WTC11 (cell line): ENCODE data around the gene HOATZ. TPM values are rescaled to one million over a fixed set of nuclear protein-coding genes. Genes with fewer than 3 reads are reported as not detected.

ENCODE experiments used
- ATAC-seq: fragments of 200-7000 bp; cut with Tn5 transposase; 2 replicates; pipeline ENCODE4 v1.10.0; 2021; ENCODE audit warnings: mild to moderate bottlenecking, moderate library complexity
- CTCF ChIA-PET: fragments of 300-600 bp; sonication (Branson Sonifier 250); formaldehyde crosslinking; loops from one replicate; lab custom pipeline; 2021; ENCODE audit warnings: antibody characterized with exemption; lab: Charles Lee
- POLR2A ChIA-PET: fragments of 350-600 bp; sonication (Branson Sonifier 250); formaldehyde crosslinking; loops from one replicate; lab custom pipeline; 2021; ENCODE audit warnings: antibody characterized with exemption; lab: Charles Lee
- DNase-seq: peaks from one replicate; pipeline ENCODE4 v3.0.0; 2021; ENCODE audit warnings: low spot score
- H3K27ac Mint-ChIP-seq: 2 replicates; pipeline ENCODE4 v1.8.0; 2021; ENCODE audit warnings: mixed read lengths
- H3K27me3 Mint-ChIP-seq: 2 replicates; pipeline ENCODE4 v1.8.0; 2021; ENCODE audit warnings: low read depth, mild to moderate bottlenecking, moderate library complexity, mixed read lengths
- H3K36me3 Mint-ChIP-seq: 2 replicates; pipeline ENCODE4 v1.8.0; 2021; ENCODE audit warnings: mixed read lengths
- H3K4me1 Mint-ChIP-seq: 2 replicates; pipeline ENCODE4 v1.8.0; 2022; ENCODE audit warnings: mixed read lengths
- H3K4me3 Mint-ChIP-seq: 2 replicates; pipeline ENCODE4 v1.8.0; 2021; ENCODE audit warnings: mild to moderate bottlenecking, moderate library complexity, mixed read lengths
- H3K9me3 Mint-ChIP-seq: 2 replicates; pipeline ENCODE4 v1.8.0; 2021; ENCODE audit warnings: mixed read lengths
- CREB1 ChIP-seq: sonication (generic); formaldehyde crosslinking; IDR thresholded peaks from 2 replicates; pipeline ENCODE4 v1.8.0; 2023; ENCODE audit warnings: mild to moderate bottlenecking, missing genetic modification reagents
- ELF4 ChIP-seq: sonication (generic); formaldehyde crosslinking; IDR thresholded peaks from 2 replicates; pipeline ENCODE4 v1.8.1; 2022; ENCODE audit warnings: low read depth, mild to moderate bottlenecking, moderate library complexity, missing genetic modification reagents
- ETV6 ChIP-seq: sonication (generic); formaldehyde crosslinking; IDR thresholded peaks from 2 replicates; pipeline ENCODE4 v1.8.1; 2022; ENCODE audit warnings: mild to moderate bottlenecking, missing genetic modification reagents
- GRHL2 ChIP-seq: fragments of 250-450 bp; sonication (Bioruptor Pico); IDR thresholded peaks from 2 replicates; pipeline ENCODE4 v1.8.0; 2022; ENCODE audit warnings: mild to moderate bottlenecking, moderate library complexity; ENCODE audit not compliant: insufficient replicate concordance, severe bottlenecking
- IRF2 ChIP-seq: sonication (generic); formaldehyde crosslinking; IDR thresholded peaks from 2 replicates; pipeline ENCODE4 v1.8.0; 2022; ENCODE audit warnings: low read depth, missing genetic modification reagents, borderline replicate concordance
- KAT7 ChIP-seq: sonication (generic); formaldehyde crosslinking; IDR thresholded peaks from 2 replicates; pipeline ENCODE4 v1.8.1; 2023; ENCODE audit warnings: missing genetic modification reagents, mild to moderate bottlenecking, borderline replicate concordance
- NFE2L1 ChIP-seq: sonication (generic); formaldehyde crosslinking; IDR thresholded peaks from 2 replicates; pipeline ENCODE4 v1.8.1; 2023; ENCODE audit warnings: missing genetic modification reagents
- SMAD3 ChIP-seq: sonication (generic); formaldehyde crosslinking; IDR thresholded peaks from 2 replicates; pipeline ENCODE4 v1.8.0; 2022; ENCODE audit warnings: missing genetic modification reagents, mild to moderate bottlenecking, borderline replicate concordance
- TCF7 ChIP-seq: sonication (generic); formaldehyde crosslinking; IDR thresholded peaks from 2 replicates; pipeline ENCODE4 v1.8.0; 2022; ENCODE audit warnings: mild to moderate bottlenecking, low read depth, missing genetic modification reagents, moderate library complexity
- ZBTB21 ChIP-seq: sonication (generic); formaldehyde crosslinking; IDR thresholded peaks from 2 replicates; pipeline ENCODE4 v1.8.1; 2023; ENCODE audit warnings: mild to moderate bottlenecking, missing genetic modification reagents, borderline replicate concordance
- ZNF317 ChIP-seq: sonication (generic); formaldehyde crosslinking; IDR thresholded peaks from 2 replicates; pipeline ENCODE4 v1.8.1; 2023; ENCODE audit warnings: low read depth, mild to moderate bottlenecking, moderate library complexity, missing genetic modification reagents, borderline replicate concordance
- total RNA-seq: library from RNA; stranded (reverse); gene quantifications from 3 replicates; pipeline ENCODE4 v1.2.3, GENCODE V29; 2021
- TF ChIP-seq, protein P1 (sequence below): fragments of 250-450 bp; sonication (Bioruptor Pico); IDR thresholded peaks from 2 replicates; pipeline ENCODE4 v1.9.0; 2021; ENCODE audit warnings: moderate library complexity, mild to moderate bottlenecking, inconsistent platforms, borderline replicate concordance
- TF ChIP-seq, protein P2 (sequence below): fragments of 250-450 bp; sonication (Bioruptor Pico); conservative IDR thresholded peaks from 2 replicates; pipeline ENCODE4 v1.9.0; 2021; ENCODE audit warnings: mild to moderate bottlenecking
- TF ChIP-seq, protein P3 (sequence below): fragments of 250-450 bp; sonication (Bioruptor Pico); IDR thresholded peaks from 2 replicates; pipeline ENCODE4 v1.9.0; 2021; ENCODE audit warnings: mild to moderate bottlenecking, borderline replicate concordance
- TF ChIP-seq, protein P4 (sequence below): sonication (generic); formaldehyde crosslinking; IDR thresholded peaks from 2 replicates; pipeline ENCODE4 v1.8.0; 2023; ENCODE audit warnings: mild to moderate bottlenecking, missing genetic modification reagents
- TF ChIP-seq, protein P5 (sequence below): sonication (generic); formaldehyde crosslinking; IDR thresholded peaks from 2 replicates; pipeline ENCODE4 v1.8.0; 2023; ENCODE audit warnings: missing genetic modification reagents
- TF ChIP-seq, protein P6 (sequence below): sonication (generic); formaldehyde crosslinking; IDR thresholded peaks from 2 replicates; pipeline ENCODE4 v1.8.0; 2022; ENCODE audit warnings: mild to moderate bottlenecking, missing genetic modification reagents
- TF ChIP-seq, protein P7 (sequence below): fragments of 250-450 bp; sonication (Bioruptor Pico); IDR thresholded peaks from 2 replicates; pipeline ENCODE4 v1.9.0; 2021; ENCODE audit warnings: mild to moderate bottlenecking
- TF ChIP-seq, protein P8 (sequence below): sonication (generic); formaldehyde crosslinking; IDR thresholded peaks from 2 replicates; pipeline ENCODE4 v1.8.0; 2022; ENCODE audit warnings: mild to moderate bottlenecking, missing genetic modification reagents

Gene HOATZ
- total RNA-seq, 1 experiment from 2014 or later = not detected

DNA sequence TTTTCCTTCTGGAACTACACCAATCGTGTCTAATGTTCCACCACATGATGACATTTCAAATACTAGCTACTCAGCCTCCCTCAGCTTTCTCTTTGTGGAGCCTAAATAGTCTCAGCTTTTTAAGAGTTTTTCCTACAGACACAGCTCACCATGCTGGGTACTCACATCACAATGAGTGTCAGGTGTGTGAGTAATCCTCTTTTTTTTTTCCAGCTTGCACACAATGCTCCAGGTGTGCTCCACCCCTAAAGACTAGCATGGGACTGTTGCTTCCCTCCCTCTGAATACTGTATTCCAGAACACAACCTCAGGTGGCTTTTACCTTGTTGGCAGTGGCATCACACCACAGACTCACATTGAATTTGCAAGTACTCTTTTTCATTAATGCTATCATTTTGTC is 14.1 kb upstream of the HOATZ start:
- H3K36me3 Mint-ChIP-seq = no peaks in the 10 kb centered on the region
- H3K4me3 Mint-ChIP-seq = no peak overlapping the region
- TF ChIP-seq ETV6 (CRISPR knock-in tag) (no peak), NFE2L1 (CRISPR knock-in tag) (no peak), GRHL2 (CRISPR knock-in tag) (no peak), TCF7 (CRISPR knock-in tag) (no peak), ELF4 (CRISPR knock-in tag) (no peak), CREB1 (CRISPR knock-in tag) (no peak), KAT7 (no peak), ZBTB21 (CRISPR knock-in tag) (no peak), SMAD3 (CRISPR knock-in tag) (no peak), ZNF317 (no peak), IRF2 (CRISPR knock-in tag) (no peak)
- TF ChIP-seq, protein P1, sequence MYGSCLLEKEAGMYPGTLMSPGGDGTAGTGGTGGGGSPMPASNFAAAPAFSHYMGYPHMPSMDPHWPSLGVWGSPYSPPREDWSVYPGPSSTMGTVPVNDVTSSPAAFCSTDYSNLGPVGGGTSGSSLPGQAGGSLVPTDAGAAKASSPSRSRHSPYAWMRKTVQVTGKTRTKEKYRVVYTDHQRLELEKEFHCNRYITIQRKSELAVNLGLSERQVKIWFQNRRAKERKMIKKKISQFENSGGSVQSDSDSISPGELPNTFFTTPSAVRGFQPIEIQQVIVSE (CRISPR knock-in tag) = no peak
- TF ChIP-seq, protein P2, sequence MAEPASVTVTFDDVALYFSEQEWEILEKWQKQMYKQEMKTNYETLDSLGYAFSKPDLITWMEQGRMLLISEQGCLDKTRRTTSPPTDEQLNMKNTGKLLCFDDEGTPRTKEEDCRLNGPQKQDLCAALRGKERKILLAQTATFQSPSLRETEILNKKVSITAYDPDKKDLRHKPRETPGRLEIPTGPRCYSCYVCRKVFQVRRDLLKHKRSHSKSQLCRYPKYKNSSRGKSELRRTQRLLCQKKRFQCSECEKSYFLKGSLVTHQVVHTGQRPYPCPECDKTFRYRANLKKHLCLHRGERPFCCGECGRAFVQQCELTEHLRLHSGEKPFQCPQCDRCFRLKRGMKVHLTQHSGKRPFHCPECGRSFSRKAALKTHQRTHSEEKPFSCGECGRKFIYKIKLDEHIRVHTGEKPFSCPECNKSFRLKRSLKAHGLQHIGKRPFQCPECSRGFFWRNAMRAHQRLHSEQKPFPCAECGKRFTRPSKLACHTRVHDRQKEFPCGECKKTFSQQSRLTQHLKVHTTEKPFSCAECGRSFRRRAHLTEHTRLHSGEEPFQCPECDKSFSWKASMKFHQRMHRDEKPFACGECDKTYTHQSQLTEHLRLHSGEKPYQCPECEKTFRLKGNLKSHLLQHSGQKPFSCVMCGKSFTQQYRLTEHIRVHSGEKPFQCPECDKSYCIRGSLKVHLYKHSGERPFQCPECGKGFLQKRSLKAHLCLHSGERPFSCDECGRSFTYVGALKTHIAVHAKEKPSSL (CRISPR knock-in tag) = no peak
- TF ChIP-seq, protein P3, sequence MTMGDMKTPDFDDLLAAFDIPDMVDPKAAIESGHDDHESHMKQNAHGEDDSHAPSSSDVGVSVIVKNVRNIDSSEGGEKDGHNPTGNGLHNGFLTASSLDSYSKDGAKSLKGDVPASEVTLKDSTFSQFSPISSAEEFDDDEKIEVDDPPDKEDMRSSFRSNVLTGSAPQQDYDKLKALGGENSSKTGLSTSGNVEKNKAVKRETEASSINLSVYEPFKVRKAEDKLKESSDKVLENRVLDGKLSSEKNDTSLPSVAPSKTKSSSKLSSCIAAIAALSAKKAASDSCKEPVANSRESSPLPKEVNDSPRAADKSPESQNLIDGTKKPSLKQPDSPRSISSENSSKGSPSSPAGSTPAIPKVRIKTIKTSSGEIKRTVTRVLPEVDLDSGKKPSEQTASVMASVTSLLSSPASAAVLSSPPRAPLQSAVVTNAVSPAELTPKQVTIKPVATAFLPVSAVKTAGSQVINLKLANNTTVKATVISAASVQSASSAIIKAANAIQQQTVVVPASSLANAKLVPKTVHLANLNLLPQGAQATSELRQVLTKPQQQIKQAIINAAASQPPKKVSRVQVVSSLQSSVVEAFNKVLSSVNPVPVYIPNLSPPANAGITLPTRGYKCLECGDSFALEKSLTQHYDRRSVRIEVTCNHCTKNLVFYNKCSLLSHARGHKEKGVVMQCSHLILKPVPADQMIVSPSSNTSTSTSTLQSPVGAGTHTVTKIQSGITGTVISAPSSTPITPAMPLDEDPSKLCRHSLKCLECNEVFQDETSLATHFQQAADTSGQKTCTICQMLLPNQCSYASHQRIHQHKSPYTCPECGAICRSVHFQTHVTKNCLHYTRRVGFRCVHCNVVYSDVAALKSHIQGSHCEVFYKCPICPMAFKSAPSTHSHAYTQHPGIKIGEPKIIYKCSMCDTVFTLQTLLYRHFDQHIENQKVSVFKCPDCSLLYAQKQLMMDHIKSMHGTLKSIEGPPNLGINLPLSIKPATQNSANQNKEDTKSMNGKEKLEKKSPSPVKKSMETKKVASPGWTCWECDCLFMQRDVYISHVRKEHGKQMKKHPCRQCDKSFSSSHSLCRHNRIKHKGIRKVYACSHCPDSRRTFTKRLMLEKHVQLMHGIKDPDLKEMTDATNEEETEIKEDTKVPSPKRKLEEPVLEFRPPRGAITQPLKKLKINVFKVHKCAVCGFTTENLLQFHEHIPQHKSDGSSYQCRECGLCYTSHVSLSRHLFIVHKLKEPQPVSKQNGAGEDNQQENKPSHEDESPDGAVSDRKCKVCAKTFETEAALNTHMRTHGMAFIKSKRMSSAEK (CRISPR knock-in tag) = no peak
- TF ChIP-seq, protein P4, sequence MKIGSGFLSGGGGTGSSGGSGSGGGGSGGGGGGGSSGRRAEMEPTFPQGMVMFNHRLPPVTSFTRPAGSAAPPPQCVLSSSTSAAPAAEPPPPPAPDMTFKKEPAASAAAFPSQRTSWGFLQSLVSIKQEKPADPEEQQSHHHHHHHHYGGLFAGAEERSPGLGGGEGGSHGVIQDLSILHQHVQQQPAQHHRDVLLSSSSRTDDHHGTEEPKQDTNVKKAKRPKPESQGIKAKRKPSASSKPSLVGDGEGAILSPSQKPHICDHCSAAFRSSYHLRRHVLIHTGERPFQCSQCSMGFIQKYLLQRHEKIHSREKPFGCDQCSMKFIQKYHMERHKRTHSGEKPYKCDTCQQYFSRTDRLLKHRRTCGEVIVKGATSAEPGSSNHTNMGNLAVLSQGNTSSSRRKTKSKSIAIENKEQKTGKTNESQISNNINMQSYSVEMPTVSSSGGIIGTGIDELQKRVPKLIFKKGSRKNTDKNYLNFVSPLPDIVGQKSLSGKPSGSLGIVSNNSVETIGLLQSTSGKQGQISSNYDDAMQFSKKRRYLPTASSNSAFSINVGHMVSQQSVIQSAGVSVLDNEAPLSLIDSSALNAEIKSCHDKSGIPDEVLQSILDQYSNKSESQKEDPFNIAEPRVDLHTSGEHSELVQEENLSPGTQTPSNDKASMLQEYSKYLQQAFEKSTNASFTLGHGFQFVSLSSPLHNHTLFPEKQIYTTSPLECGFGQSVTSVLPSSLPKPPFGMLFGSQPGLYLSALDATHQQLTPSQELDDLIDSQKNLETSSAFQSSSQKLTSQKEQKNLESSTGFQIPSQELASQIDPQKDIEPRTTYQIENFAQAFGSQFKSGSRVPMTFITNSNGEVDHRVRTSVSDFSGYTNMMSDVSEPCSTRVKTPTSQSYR (CRISPR knock-in tag) = no peak
- TF ChIP-seq, protein P5, sequence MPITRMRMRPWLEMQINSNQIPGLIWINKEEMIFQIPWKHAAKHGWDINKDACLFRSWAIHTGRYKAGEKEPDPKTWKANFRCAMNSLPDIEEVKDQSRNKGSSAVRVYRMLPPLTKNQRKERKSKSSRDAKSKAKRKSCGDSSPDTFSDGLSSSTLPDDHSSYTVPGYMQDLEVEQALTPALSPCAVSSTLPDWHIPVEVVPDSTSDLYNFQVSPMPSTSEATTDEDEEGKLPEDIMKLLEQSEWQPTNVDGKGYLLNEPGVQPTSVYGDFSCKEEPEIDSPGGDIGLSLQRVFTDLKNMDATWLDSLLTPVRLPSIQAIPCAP (CRISPR knock-in tag) = no peak
- TF ChIP-seq, protein P6, sequence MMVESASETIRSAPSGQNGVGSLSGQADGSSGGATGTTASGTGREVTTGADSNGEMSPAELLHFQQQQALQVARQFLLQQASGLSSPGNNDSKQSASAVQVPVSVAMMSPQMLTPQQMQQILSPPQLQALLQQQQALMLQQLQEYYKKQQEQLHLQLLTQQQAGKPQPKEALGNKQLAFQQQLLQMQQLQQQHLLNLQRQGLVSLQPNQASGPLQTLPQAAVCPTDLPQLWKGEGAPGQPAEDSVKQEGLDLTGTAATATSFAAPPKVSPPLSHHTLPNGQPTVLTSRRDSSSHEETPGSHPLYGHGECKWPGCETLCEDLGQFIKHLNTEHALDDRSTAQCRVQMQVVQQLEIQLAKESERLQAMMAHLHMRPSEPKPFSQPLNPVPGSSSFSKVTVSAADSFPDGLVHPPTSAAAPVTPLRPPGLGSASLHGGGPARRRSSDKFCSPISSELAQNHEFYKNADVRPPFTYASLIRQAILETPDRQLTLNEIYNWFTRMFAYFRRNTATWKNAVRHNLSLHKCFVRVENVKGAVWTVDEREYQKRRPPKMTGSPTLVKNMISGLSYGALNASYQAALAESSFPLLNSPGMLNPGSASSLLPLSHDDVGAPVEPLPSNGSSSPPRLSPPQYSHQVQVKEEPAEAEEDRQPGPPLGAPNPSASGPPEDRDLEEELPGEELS (CRISPR knock-in tag) = no peak
- TF ChIP-seq, protein P7, sequence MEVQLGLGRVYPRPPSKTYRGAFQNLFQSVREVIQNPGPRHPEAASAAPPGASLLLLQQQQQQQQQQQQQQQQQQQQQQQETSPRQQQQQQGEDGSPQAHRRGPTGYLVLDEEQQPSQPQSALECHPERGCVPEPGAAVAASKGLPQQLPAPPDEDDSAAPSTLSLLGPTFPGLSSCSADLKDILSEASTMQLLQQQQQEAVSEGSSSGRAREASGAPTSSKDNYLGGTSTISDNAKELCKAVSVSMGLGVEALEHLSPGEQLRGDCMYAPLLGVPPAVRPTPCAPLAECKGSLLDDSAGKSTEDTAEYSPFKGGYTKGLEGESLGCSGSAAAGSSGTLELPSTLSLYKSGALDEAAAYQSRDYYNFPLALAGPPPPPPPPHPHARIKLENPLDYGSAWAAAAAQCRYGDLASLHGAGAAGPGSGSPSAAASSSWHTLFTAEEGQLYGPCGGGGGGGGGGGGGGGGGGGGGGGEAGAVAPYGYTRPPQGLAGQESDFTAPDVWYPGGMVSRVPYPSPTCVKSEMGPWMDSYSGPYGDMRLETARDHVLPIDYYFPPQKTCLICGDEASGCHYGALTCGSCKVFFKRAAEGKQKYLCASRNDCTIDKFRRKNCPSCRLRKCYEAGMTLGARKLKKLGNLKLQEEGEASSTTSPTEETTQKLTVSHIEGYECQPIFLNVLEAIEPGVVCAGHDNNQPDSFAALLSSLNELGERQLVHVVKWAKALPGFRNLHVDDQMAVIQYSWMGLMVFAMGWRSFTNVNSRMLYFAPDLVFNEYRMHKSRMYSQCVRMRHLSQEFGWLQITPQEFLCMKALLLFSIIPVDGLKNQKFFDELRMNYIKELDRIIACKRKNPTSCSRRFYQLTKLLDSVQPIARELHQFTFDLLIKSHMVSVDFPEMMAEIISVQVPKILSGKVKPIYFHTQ (CRISPR knock-in tag) = no peak
- TF ChIP-seq, protein P8, sequence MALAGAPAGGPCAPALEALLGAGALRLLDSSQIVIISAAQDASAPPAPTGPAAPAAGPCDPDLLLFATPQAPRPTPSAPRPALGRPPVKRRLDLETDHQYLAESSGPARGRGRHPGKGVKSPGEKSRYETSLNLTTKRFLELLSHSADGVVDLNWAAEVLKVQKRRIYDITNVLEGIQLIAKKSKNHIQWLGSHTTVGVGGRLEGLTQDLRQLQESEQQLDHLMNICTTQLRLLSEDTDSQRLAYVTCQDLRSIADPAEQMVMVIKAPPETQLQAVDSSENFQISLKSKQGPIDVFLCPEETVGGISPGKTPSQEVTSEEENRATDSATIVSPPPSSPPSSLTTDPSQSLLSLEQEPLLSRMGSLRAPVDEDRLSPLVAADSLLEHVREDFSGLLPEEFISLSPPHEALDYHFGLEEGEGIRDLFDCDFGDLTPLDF (CRISPR knock-in tag) = no peak
- TF ChIP-seq, all 79 proteins: peak for 0
- Mint-ChIP-seq H3K27ac (no peak overlapping the region), H3K27me3 (no peaks in the 10 kb centered on the region), H3K4me1 (peaks cover 21% of the 10 kb centered on the region), H3K9me3 (no peaks in the 10 kb centered on the region)
- DNase-seq = no peak
- CTCF ChIA-PET = interaction anchor here (1.9 kb wide), 1 partner anchor 12 kb away, joined by 9 read pairs; the partner anchor contains the start of gene BTG4
- no peak for ATAC-seq
- POLR2A ChIA-PET = no interaction called here
